ENCODE measurements around the gene SEPTIN1. TPM values are rescaled to one million over a fixed set of nuclear protein-coding genes. Genes with fewer than 3 reads are reported as not detected.

The SEPTIN1 gene
- total RNA-seq, 1 experiment from 2014 or later = 0.10 TPM

GRCh38 chr16:30366511-30366910 is 15.8 kb downstream of the SEPTIN1 start:
- DNase-seq (ENCODE audit: low spot score) = no peak
- in situ Hi-C loops (cut with HindIII; ENCODE audit: low sequenced_read_pairs) = no loop called here

GRCh38 chr16:30365200-30365599 is 17.2 kb downstream of the SEPTIN1 start:
- in situ Hi-C loops (cut with HindIII; ENCODE audit: low sequenced_read_pairs) = no loop called here
- DNase-seq (ENCODE audit: low spot score) = no peak

- in situ Hi-C loops (cut with HindIII; ENCODE audit: low sequenced_read_pairs) = no loop called here
- no peak for DNase-seq (ENCODE audit: low spot score)
Measured at GRCh38 chr16:30361180-30361579, 21.2 kb downstream of the SEPTIN1 start.

GRCh38 chr16:30359871-30360170 is 22.5 kb downstream of the SEPTIN1 start:
- DNase-seq (ENCODE audit: low spot score) = no peak
- in situ Hi-C loops (cut with HindIII; ENCODE audit: low sequenced_read_pairs) = no loop called here

GRCh38 chr16:30358990-30359870 is 23.1 kb downstream of the SEPTIN1 start:
- in situ Hi-C loops (cut with HindIII; ENCODE audit: low sequenced_read_pairs) = no loop called here
- DNase-seq (ENCODE audit: low spot score) = no peak

- in situ Hi-C loops (cut with HindIII; ENCODE audit: low sequenced_read_pairs) = no loop called here
- DNase-seq (ENCODE audit: low spot score) = no peak
Measured at GRCh38 chr16:30358577-30358936, 23.8 kb downstream of the SEPTIN1 start.

GRCh38 chr16:30357715-30358576 is 24.4 kb downstream of the SEPTIN1 start:
- no peak for DNase-seq (ENCODE audit: low spot score)
- in situ Hi-C loops (cut with HindIII; ENCODE audit: low sequenced_read_pairs) = no loop called here

- DNase-seq (ENCODE audit: low spot score) = no peak
- in situ Hi-C loops (cut with HindIII; ENCODE audit: low sequenced_read_pairs) = no loop called here
Measured at GRCh38 chr16:30357085-30357714, 25.2 kb downstream of the SEPTIN1 start.

- in situ Hi-C loops (cut with HindIII; ENCODE audit: low sequenced_read_pairs) = no loop called here
- DNase-seq (ENCODE audit: low spot score) = no peak
Measured at GRCh38 chr16:30356401-30357084, 25.8 kb downstream of the SEPTIN1 start.

- in situ Hi-C loops (cut with HindIII; ENCODE audit: low sequenced_read_pairs) = no loop called here
- no peak for DNase-seq (ENCODE audit: low spot score)
Measured at GRCh38 chr16:30355954-30356308, 26.4 kb downstream of the SEPTIN1 start.

- in situ Hi-C loops (cut with HindIII; ENCODE audit: low sequenced_read_pairs) = no loop called here
- peak; percentile 100 for DNase-seq (ENCODE audit: low spot score)
Measured at GRCh38 chr16:30355144-30355953, 27.0 kb downstream of the SEPTIN1 start, which contains the start of gene CD2BP2. Gene CD2BP2 (minus strand): TSS chr16:30355308. CDS start chr16:30354681, 627 bp downstream.

GRCh38 chr16:30354423-30355143 is 27.8 kb downstream of the SEPTIN1 start:
- in situ Hi-C loops (cut with HindIII; ENCODE audit: low sequenced_read_pairs) = no loop called here
- DNase-seq (ENCODE audit: low spot score) = no peak

- in situ Hi-C loops (cut with HindIII; ENCODE audit: low sequenced_read_pairs) = no loop called here
- DNase-seq (ENCODE audit: low spot score) = no peak
Measured at GRCh38 chr16:30353438-30354129, 28.8 kb downstream of the SEPTIN1 start.

- in situ Hi-C loops (cut with HindIII; ENCODE audit: low sequenced_read_pairs) = no loop called here
- no peak for DNase-seq (ENCODE audit: low spot score)
Measured at GRCh38 chr16:30352488-30353401, 29.6 kb downstream of the SEPTIN1 start.

- DNase-seq (ENCODE audit: low spot score) = peak; percentile 81
- in situ Hi-C loops (cut with HindIII; ENCODE audit: low sequenced_read_pairs) = no loop called here
Measured at GRCh38 chr16:30351586-30352419, 30.6 kb downstream of the SEPTIN1 start.

- DNase-seq (ENCODE audit: low spot score) = no peak
- in situ Hi-C loops (cut with HindIII; ENCODE audit: low sequenced_read_pairs) = no loop called here
Measured at GRCh38 chr16:30351001-30351441, 31.3 kb downstream of the SEPTIN1 start.
